Pericardium fibroblast (primary cell): ENCODE results near the gene SRRM3. TPM values are rescaled to one million over a fixed set of nuclear protein-coding genes. Genes with fewer than 3 reads are reported as not detected.

Experiments
- total RNA-seq: library from RNA; depleted of rRNA; stranded (reverse); fragments of >200 nt; gene quantifications from 2 replicates; pipeline ENCODE4 v1.2.3, GENCODE V29; 2015

The SRRM3 gene
- 2.0 and 2.7 TPM in 2 replicates for total RNA-seq

GRCh38 chr7:76201732-76202665 lies at the start of gene SRRM3:
TSS of gene SRRM3 (plus strand) at chr7:76201896. CDS start at chr7:76235067, 33,171 bp downstream.

GRCh38 chr7:76302347-76303201 lies 100.9 kb downstream of the SRRM3 start, which contains the start of gene HSPB1:
TSS of gene HSPB1 (plus strand) at chr7:76302673. CDS start at chr7:76302713, 40 bp downstream.

Other genes starting within 250 kb of the SRRM3 start
- gene TMEM120A, start 207.3 kb upstream of the SRRM3 start, total RNA-seq, result 10.0 and 13.5 TPM in 2 replicates
- 24.3 and 53.3 TPM in 2 replicates for gene STYXL1, start 153.9 kb upstream of the SRRM3 start, total RNA-seq
- 84.2 and 96.0 TPM in 2 replicates for gene MDH2, start 153.8 kb upstream of the SRRM3 start, total RNA-seq
- gene HSPB1, start 100.8 kb downstream of the SRRM3 start, total RNA-seq, result 523 and 837 TPM in 2 replicates
- gene YWHAG, start 157.1 kb downstream of the SRRM3 start, total RNA-seq, result 53.2 and 54.8 TPM in 2 replicates
- 0.34 and 1.2 TPM in 2 replicates for gene SSC4D, start 207.8 kb downstream of the SRRM3 start, total RNA-seq
- 1.4 and 6.5 TPM in 2 replicates for gene ZP3, start 223.1 kb downstream of the SRRM3 start, total RNA-seq